Fibroblast of lung (primary cell): Measurements from ENCODE around the gene SCLT1.

ENCODE experiments used
- EZH2 ChIP-seq: IDR thresholded peaks from 2 replicates; pipeline ENCODE4 v1.5.1; 2012; ENCODE audit warnings: low read length, control low read depth, mild to moderate bottlenecking; ENCODE audit errors: missing control alignments
- TF ChIP-seq, protein P1 (sequence below), 2 donors: IDR thresholded peaks in 1 of 2; conservative IDR thresholded peaks in 1 of 2; 1 replicate in 1 of 2; 2 replicates in 1 of 2; pipeline ENCODE4 v1.5.1; 2011 to 2012; ENCODE audit warnings: low read length in 2 of 2, control low read depth in 1 of 2, inconsistent platforms in 1 of 2, low read depth in 1 of 2, mild to moderate bottlenecking in 1 of 2

DNA sequence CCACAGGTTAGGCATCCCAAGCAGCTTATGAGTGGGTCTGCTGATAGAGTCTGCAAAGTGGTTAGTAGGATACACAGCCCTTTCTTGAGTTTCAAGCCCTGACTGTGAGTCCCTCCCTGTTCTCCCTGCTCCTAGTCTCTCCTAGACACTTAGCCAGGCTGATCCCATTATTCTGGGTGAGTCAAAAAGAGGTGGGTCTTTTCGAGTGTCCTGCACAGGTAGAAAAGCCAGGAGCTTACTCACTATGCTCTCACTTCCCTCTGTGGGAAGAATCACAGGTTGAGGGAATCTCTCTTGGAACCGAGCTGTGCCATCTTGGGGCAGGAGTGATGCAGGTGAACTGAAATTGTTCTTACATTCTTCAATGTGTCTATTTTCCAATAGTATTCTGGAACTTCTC lies 29.7 kb downstream of the SCLT1 start:
- TF ChIP-seq, protein P1, sequence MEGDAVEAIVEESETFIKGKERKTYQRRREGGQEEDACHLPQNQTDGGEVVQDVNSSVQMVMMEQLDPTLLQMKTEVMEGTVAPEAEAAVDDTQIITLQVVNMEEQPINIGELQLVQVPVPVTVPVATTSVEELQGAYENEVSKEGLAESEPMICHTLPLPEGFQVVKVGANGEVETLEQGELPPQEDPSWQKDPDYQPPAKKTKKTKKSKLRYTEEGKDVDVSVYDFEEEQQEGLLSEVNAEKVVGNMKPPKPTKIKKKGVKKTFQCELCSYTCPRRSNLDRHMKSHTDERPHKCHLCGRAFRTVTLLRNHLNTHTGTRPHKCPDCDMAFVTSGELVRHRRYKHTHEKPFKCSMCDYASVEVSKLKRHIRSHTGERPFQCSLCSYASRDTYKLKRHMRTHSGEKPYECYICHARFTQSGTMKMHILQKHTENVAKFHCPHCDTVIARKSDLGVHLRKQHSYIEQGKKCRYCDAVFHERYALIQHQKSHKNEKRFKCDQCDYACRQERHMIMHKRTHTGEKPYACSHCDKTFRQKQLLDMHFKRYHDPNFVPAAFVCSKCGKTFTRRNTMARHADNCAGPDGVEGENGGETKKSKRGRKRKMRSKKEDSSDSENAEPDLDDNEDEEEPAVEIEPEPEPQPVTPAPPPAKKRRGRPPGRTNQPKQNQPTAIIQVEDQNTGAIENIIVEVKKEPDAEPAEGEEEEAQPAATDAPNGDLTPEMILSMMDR (conservative IDR thresholded peaks at IDR 0.05 in 1 of 2, IDR thresholded peaks at IDR 0.05 in 1 of 2; ENCODE audit: low read depth in 1 of 2, low read length in 2 of 2): no peak
- TF ChIP-seq EZH2: no peak
